Smooth muscle cell (in vitro differentiated cells): ENCODE data around the gene SNX32. TPM values are rescaled to one million over a fixed set of nuclear protein-coding genes. Genes with fewer than 3 reads are reported as not detected.

ENCODE experiments used
- DNase-seq: peaks from one replicate; lab custom pipeline; 2025; ENCODE audit not compliant: unreplicated experiment; lab: John Stamatoyannopoulos, UW
- H2AFZ ChIP-seq: fragments of 200-600 bp; sonication (generic); 2 replicates; pipeline ENCODE4 v1.6.0; 2016; ENCODE audit warnings: antibody characterized with exemption, low read depth, mild to moderate bottlenecking
- H3F3A ChIP-seq: fragments of 200-600 bp; sonication (generic); 2 replicates; pipeline ENCODE4 v1.6.0; 2017; ENCODE audit warnings: antibody characterized with exemption, low read depth
- H3K27ac ChIP-seq: fragments of 200-600 bp; sonication (generic); 2 replicates; pipeline ENCODE4 v1.5.1; 2016; ENCODE audit warnings: low read depth, mild to moderate bottlenecking
- H3K27me3 ChIP-seq: fragments of 200-600 bp; sonication (generic); 2 replicates; pipeline ENCODE4 v1.6.1; 2016; ENCODE audit warnings: low read depth, mild to moderate bottlenecking
- H3K36me3 ChIP-seq: fragments of 200-600 bp; sonication (generic); 2 replicates; pipeline ENCODE4 v1.5.1; 2016; ENCODE audit warnings: low read depth
- H3K4me1 ChIP-seq: fragments of 200-600 bp; sonication (generic); 2 replicates; pipeline ENCODE4 v1.5.1; 2016; ENCODE audit warnings: low read depth
- H3K4me2 ChIP-seq: fragments of 200-600 bp; sonication (generic); 2 replicates; pipeline ENCODE4 v1.6.0; 2016; ENCODE audit warnings: mild to moderate bottlenecking
- H3K4me3 ChIP-seq: fragments of 200-600 bp; sonication (generic); 2 replicates; pipeline ENCODE4 v1.5.1; 2016; ENCODE audit warnings: mild to moderate bottlenecking
- H3K79me2 ChIP-seq: fragments of 200-600 bp; sonication (generic); 2 replicates; pipeline ENCODE4 v1.6.0; 2016; ENCODE audit warnings: low read depth, mild to moderate bottlenecking
- H3K9ac ChIP-seq: fragments of 200-600 bp; sonication (generic); 2 replicates; pipeline ENCODE4 v1.6.0; 2016; ENCODE audit warnings: low read depth
- H3K9me3 ChIP-seq: fragments of 200-600 bp; sonication (generic); replicated peaks from 2 replicates; pipeline ENCODE4 v1.5.1; 2016; ENCODE audit warnings: low read depth
- H4K20me1 ChIP-seq: fragments of 200-600 bp; sonication (generic); 2 replicates; pipeline ENCODE4 v1.6.0; 2016; ENCODE audit warnings: low read depth
- WGBS: methylation state at CpG from one replicate; pipeline ENCODE4 v1.1.7; 2016; ENCODE audit warnings: low lambda C conversion rate; 5-methylcytosine and 5-hydroxymethylcytosine counted together
- polyA plus RNA-seq: library from polyadenylated mRNA; unstranded; fragments of >200 nt; fragmentation: Nextera tagmentation; extraction: Ambion mirVana; gene quantifications from 2 replicates; pipeline ENCODE4 v1.2.1, GENCODE V29; 2016
- total RNA-seq: library from RNA; depleted of rRNA; stranded (reverse); fragments of >200 nt; gene quantifications from 2 replicates; pipeline ENCODE4 v1.2.3, GENCODE V29; 2014
- TF ChIP-seq, protein P1 (sequence below): fragments of 200-600 bp; sonication (generic); IDR thresholded peaks from 2 replicates; pipeline ENCODE4 v1.5.1; 2017; ENCODE audit warnings: borderline replicate concordance, mild to moderate bottlenecking, antibody characterized with exemption; ENCODE audit not compliant: insufficient read depth, poor library complexity, severe bottlenecking

The SNX32 gene
- total and polyA plus RNA-seq, 2 experiments from 2014 or later, result 1.1 to 1.2 TPM

DNA sequence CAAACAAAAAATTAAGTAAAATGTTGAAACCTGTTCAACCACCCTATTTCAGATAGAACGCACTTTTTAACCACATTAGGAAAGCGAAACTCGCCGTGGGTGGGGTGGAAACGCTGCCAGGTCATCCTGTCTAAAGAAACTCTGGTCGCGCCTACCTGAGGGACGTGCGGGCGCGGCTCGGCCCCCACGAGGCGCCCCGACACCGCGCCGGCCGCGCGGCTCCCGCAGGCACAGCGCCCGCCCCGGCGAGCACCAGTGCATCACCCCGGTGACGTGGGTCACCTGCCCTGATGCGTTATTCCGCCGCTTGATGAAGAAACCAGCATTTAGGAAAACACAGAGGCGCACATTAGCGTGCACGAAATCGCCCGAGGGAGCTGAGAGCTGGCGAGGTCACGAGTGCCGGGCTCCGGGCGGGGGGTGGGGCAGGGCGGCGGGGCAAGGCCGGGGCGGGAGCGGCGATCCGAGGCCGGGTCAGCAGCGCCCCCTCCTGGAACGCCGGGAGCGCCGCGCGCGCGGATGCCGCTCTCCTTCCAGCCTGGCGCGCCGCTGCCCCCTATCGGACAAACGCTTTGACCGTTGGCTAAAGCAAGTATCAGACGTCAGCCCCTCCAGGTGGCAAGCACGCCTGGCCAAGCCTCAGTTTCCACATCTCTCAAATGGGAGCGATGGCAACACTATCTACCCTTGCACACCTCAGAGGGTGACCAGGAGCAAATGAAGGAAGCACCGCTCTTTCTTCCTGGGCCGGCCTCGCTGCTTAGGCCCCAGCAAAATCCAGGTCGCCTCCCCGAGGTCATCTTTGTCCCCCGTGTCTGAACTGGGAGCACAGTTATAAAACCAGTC is 15.7 kb upstream of the SNX32 start:
- H3K27ac ChIP-seq, result peak overlapping the region; percentile 52
- DNase-seq, result peak; percentile 85
- WGBS, result 9% methylated on average over 62 of the region's 74 CpGs

DNA sequence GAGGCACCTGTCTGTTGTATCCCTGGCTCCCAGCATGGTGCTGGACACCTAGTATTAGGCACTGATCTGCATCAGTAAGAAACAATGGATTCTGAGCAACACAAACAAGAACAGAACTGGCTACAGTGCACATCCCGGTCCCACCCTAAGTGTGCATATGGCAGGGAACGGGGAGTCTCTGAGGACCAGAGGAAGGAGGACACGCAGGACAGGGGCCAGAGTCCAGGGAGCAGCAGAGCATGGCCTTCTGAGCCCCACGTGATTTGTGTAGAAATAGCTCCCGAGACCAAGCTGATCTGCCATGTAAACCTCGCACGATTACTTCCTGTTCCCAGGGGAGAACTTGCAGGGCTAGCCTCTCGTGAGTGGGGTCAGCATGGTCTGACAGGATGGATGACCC is 12.7 kb upstream of the SNX32 start:
- Histone ChIP-seq H3F3A (no peaks in the 10 kb centered on the region), H4K20me1 (no peaks in the 10 kb centered on the region), H3K27me3 (no peaks in the 10 kb centered on the region), H3K4me3 (no peak overlapping the region), H3K4me1 (no peaks in the 10 kb centered on the region), H3K4me2 (no peak overlapping the region), H3K36me3 (no peaks in the 10 kb centered on the region), H3K9ac (no peak overlapping the region), H3K9me3 (no peaks in the 10 kb centered on the region), H2AFZ (no peak overlapping the region), H3K27ac (no peak overlapping the region), H3K79me2 (no peaks in the 10 kb centered on the region)
- no peak for DNase-seq
- TF ChIP-seq, protein P1, sequence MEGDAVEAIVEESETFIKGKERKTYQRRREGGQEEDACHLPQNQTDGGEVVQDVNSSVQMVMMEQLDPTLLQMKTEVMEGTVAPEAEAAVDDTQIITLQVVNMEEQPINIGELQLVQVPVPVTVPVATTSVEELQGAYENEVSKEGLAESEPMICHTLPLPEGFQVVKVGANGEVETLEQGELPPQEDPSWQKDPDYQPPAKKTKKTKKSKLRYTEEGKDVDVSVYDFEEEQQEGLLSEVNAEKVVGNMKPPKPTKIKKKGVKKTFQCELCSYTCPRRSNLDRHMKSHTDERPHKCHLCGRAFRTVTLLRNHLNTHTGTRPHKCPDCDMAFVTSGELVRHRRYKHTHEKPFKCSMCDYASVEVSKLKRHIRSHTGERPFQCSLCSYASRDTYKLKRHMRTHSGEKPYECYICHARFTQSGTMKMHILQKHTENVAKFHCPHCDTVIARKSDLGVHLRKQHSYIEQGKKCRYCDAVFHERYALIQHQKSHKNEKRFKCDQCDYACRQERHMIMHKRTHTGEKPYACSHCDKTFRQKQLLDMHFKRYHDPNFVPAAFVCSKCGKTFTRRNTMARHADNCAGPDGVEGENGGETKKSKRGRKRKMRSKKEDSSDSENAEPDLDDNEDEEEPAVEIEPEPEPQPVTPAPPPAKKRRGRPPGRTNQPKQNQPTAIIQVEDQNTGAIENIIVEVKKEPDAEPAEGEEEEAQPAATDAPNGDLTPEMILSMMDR, result no peak
- 90% methylated on average over 8 of the region's 8 CpGs for WGBS

More for the DNA sequence above, 15.7 kb upstream of the SNX32 start:
- H3K27me3 ChIP-seq, result no peaks in the 10 kb centered on the region
- H2AFZ ChIP-seq, result peak overlapping the region; percentile 83
- H3K9me3 ChIP-seq, result no peaks in the 10 kb centered on the region
- H3K9ac ChIP-seq, result peak overlapping the region; percentile 65
- no peaks in the 10 kb centered on the region for H3K36me3 ChIP-seq
- TF ChIP-seq, protein P1, result peak; percentile 99
- H3K4me3 ChIP-seq, result peak overlapping the region; percentile 71
- H4K20me1 ChIP-seq, result no peaks in the 10 kb centered on the region
- no peaks in the 10 kb centered on the region for H3K4me1 ChIP-seq
- no peaks in the 10 kb centered on the region for H3K79me2 ChIP-seq
- H3K4me2 ChIP-seq, result peak overlapping the region; percentile 87
- H3F3A ChIP-seq, result no peaks in the 10 kb centered on the region

DNA sequence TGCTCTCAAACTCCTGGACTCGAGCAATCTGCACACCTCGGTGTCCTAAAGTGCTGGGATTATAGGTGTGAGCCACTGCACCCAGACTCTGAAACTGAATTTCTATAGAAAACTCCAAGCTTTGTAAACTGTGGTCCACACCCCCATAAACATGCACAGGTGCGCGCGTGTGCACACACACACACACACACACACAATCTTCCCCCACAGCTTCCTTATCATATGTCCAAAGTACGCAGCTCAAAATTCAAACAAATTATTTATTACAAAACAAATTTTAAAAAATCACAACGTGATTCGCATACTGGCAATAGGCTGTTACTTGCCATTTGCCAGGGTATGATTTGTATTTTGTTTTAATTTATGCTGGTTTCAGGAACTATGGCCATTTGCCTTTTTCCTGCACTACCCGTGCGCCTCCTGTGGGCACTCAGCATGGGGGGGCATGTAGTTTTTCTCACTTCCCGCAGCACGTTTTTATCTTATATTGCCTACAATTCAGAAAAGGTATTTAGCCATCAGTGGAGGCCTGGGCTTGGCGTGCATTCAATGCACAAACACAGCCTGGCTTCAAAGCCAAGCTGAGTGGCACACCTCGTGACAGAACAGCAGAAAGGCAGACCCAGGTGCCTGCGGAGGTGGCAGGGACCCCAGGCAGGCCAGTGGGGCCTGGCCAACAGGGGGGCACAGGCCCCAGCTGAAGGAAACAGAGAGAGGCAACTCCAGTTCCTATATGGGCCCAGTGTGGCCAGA is 10.8 kb upstream of the SNX32 start:
- no peak for DNase-seq
- Histone ChIP-seq H2AFZ (no peak overlapping the region), H4K20me1 (no peaks in the 10 kb centered on the region), H3K27ac (no peak overlapping the region), H3K36me3 (no peaks in the 10 kb centered on the region), H3K79me2 (no peaks in the 10 kb centered on the region), H3K9ac (no peak overlapping the region), H3K4me1 (no peaks in the 10 kb centered on the region), H3F3A (no peaks in the 10 kb centered on the region), H3K4me3 (no peak overlapping the region), H3K27me3 (no peaks in the 10 kb centered on the region), H3K9me3 (no peaks in the 10 kb centered on the region), H3K4me2 (no peak overlapping the region)
- TF ChIP-seq, protein P1, result no peak
- 92% methylated on average over 15 of the region's 15 CpGs for WGBS
